Cardiac muscle cell (in vitro differentiated cells and primary cell): ENCODE data around the gene PTPRT. TPM values are rescaled to one million over a fixed set of nuclear protein-coding genes. Genes with fewer than 3 reads are reported as not detected.

Source experiments
- DNase-seq, 2 donors: peaks; one replicate each; pipeline versions ENCODE4 v3.0.0 to v3.0.0-alpha.2; 2010 to 2017; ENCODE audit warnings: low read depth in 1 of 2, low spot score in 1 of 2
- H3K27ac ChIP-seq: fragments of 200-600 bp; sonication (generic); 2 replicates; pipeline ENCODE4 v1.5.1; 2016
- H3K27me3 ChIP-seq: fragments of 200-600 bp; sonication (generic); 2 replicates; pipeline ENCODE4 v1.6.0; 2016; ENCODE audit warnings: control low read depth
- H3K36me3 ChIP-seq: fragments of 200-600 bp; sonication (generic); 2 replicates; pipeline ENCODE4 v1.5.1; 2016; ENCODE audit warnings: control low read depth
- H3K4me1 ChIP-seq: fragments of 200-600 bp; sonication (generic); 2 replicates; pipeline ENCODE4 v1.8.1; 2017; ENCODE audit warnings: low read depth, mild to moderate bottlenecking, mixed run types
- H3K4me3 ChIP-seq: fragments of 200-600 bp; sonication (generic); 2 replicates; pipeline ENCODE4 v1.5.1; 2016; ENCODE audit warnings: mild to moderate bottlenecking
- H3K9me3 ChIP-seq: fragments of 200-600 bp; sonication (generic); 2 replicates; pipeline ENCODE4 v1.5.1; 2017; ENCODE audit warnings: low read depth, mild to moderate bottlenecking, control low read depth
- polyA plus RNA-seq: library from polyadenylated mRNA; unstranded; fragments of >200 nt; fragmentation: Nextera tagmentation; extraction: Ambion mirVana; gene quantifications from 2 replicates; pipeline ENCODE4 v1.2.1, GENCODE V29; 2016
- total RNA-seq: library from RNA; depleted of rRNA; stranded (reverse); fragments of >200 nt; gene quantifications from 2 replicates; pipeline ENCODE4 v1.2.3, GENCODE V29; 2016
- TF ChIP-seq, protein P1 (sequence below): IDR thresholded peaks from 2 replicates; pipeline ENCODE4 v1.5.1; 2012; ENCODE audit warnings: low read depth, mild to moderate bottlenecking, low read length

Gene PTPRT
- total and polyA plus RNA-seq, 2 experiments from 2014 or later = 0.30 to 1.4 TPM

DNA sequence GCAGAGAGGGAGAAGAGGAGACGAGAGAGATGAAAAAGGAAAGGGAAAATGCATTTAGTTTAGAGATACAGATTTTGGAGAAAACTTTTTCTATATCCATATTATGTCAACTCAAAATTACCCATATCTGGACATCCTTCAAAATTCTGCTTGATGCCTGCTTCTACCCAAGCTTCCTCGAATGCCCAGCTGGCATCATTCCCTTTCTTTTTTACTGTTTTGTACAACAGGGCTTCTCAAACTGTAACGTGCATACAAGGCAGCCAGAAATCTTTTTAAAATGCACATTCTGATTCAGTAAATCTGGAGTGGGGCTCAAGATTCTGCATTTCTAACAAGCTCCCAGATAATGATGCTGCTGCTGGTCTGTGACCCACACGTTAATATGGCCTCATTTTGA, 1108.8 kb downstream of the PTPRT start:
- H3K9me3 ChIP-seq = no peaks in the 10 kb centered on the region
- no peak for DNase-seq
- no peak overlapping the region for H3K27ac ChIP-seq
- TF ChIP-seq, protein P1, sequence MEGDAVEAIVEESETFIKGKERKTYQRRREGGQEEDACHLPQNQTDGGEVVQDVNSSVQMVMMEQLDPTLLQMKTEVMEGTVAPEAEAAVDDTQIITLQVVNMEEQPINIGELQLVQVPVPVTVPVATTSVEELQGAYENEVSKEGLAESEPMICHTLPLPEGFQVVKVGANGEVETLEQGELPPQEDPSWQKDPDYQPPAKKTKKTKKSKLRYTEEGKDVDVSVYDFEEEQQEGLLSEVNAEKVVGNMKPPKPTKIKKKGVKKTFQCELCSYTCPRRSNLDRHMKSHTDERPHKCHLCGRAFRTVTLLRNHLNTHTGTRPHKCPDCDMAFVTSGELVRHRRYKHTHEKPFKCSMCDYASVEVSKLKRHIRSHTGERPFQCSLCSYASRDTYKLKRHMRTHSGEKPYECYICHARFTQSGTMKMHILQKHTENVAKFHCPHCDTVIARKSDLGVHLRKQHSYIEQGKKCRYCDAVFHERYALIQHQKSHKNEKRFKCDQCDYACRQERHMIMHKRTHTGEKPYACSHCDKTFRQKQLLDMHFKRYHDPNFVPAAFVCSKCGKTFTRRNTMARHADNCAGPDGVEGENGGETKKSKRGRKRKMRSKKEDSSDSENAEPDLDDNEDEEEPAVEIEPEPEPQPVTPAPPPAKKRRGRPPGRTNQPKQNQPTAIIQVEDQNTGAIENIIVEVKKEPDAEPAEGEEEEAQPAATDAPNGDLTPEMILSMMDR = no peak
- no peaks in the 10 kb centered on the region for H3K36me3 ChIP-seq
- no peak overlapping the region for H3K4me3 ChIP-seq
- H3K27me3 ChIP-seq = no peaks in the 10 kb centered on the region
- no peaks in the 10 kb centered on the region for H3K4me1 ChIP-seq

DNA sequence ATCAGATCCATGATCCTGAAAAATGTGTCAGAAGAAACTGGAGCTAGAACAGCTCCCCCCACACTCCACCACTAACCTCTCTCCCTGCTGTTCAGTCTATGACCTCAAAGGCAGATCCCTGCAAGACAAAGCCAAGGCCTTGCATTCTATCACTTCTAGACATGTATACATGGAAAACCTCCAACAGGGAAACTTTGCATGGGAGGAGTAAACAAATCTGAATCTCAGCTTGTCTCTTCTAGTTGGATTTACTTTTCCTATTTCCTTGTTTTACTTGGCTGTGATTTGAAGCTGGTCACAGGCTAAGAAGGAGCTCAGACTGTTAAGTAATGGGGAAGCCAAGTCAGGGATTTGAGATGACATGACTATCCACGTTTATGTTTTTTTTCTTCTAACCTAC, 1114.8 kb downstream of the PTPRT start:
- H3K27ac ChIP-seq = no peak overlapping the region
- H3K4me1 ChIP-seq = no peaks in the 10 kb centered on the region
- H3K36me3 ChIP-seq = no peaks in the 10 kb centered on the region
- TF ChIP-seq, protein P1 = no peak
- H3K27me3 ChIP-seq = no peaks in the 10 kb centered on the region
- H3K4me3 ChIP-seq = no peak overlapping the region
- no peak for DNase-seq
- no peaks in the 10 kb centered on the region for H3K9me3 ChIP-seq

DNA sequence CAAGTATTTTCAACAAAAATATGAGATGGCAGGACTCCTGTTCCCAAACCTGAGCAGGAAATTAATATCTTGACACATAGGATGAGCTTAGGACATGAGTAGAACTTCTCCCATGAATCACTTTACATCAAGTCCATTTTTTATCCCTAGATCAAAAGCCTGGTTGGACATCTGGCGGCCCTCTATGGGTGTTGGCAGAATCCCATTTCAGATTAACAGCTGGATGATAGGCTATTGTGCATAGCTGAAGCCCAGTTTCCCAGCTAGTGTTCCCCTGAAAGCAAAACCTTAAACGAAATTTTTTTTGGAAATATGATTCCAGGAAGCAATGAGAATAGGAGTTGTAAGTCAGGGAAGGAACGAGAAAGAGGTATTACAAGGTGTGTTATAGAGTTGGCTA, 1122.1 kb downstream of the PTPRT start:
- H3K4me3 ChIP-seq = no peak overlapping the region

DNA sequence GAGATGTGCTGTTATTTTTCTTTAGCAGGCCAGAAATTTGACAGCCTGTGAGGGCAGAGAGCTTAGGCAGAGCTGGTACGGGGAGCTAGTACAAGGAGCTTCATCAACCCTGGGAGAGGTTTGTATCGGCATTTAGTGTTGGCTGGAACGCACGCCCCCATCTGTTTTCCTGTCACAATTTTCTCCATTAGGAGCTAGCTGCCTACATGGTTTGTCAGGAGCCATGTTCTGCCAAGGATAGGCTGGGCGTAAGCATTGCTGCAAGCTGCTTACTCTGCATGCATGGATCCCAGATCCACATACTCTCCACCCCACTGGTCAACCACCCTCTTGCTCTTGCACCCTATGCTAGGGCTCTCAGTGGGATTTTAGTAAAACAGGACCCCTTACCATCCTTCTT, 1122.5 kb downstream of the PTPRT start:
- H3K9me3 ChIP-seq = no peaks in the 10 kb centered on the region
- TF ChIP-seq, protein P1 = no peak
- no peak for DNase-seq
- no peak overlapping the region for H3K27ac ChIP-seq
- H3K36me3 ChIP-seq = no peaks in the 10 kb centered on the region
- no peak overlapping the region for H3K4me3 ChIP-seq
- no peaks in the 10 kb centered on the region for H3K27me3 ChIP-seq
- H3K4me1 ChIP-seq = no peaks in the 10 kb centered on the region

More for the DNA sequence above, 1122.1 kb downstream of the PTPRT start:
- no peaks in the 10 kb centered on the region for H3K36me3 ChIP-seq
- H3K27ac ChIP-seq = no peak overlapping the region
- no peaks in the 10 kb centered on the region for H3K4me1 ChIP-seq
- no peaks in the 10 kb centered on the region for H3K27me3 ChIP-seq
- TF ChIP-seq, protein P1 = no peak
- no peaks in the 10 kb centered on the region for H3K9me3 ChIP-seq
- DNase-seq = no peak

DNA sequence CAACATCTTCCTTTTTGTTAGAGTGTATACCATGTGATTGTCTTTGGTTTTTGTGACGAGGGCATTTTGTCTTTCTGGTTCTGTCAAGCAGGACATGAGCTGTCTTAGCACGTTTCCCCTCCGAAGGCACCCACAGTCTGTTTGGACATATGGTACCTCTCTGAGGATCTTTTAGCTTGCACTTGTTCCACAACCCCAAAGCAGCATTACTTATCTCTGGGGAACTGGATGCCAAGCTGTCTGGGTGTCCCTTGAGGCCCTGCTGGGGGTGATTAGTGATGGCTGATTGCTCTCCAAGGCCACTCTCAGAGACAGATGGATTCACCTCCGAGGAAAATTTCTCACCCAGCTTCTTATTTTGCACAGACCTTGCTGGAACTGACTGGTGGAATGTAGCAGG, 1126.6 kb downstream of the PTPRT start:
- H3K36me3 ChIP-seq = no peaks in the 10 kb centered on the region
- DNase-seq = no peak
- H3K4me1 ChIP-seq = no peaks in the 10 kb centered on the region
- TF ChIP-seq, protein P1 = no peak
- H3K27me3 ChIP-seq = no peaks in the 10 kb centered on the region
- no peaks in the 10 kb centered on the region for H3K9me3 ChIP-seq
- no peak overlapping the region for H3K4me3 ChIP-seq
- H3K27ac ChIP-seq = no peak overlapping the region

DNA sequence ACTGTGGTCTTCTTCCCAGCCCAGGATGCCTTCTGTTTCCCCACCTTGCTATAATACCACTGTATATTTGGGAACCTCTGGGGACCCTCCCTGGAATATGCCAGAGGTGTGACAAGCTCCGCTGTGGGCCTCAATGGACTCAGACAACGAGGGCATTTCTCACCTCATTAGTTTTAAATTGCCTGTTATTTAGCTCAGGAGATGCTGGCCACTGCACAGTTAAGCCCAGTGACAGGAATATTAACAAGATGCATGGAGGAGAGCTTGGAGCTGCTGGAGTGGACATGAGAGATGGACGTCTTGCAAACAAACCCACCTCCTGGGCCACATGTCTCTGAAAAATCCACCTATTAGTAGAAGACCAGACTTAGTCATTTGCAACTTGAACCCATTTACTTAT, 1136.4 kb downstream of the PTPRT start:
- no peaks in the 10 kb centered on the region for H3K27me3 ChIP-seq
- DNase-seq = no peak
- TF ChIP-seq, protein P1 = no peak

More for the DNA sequence above, 1136.4 kb downstream of the PTPRT start:
- Histone ChIP-seq H3K4me3 (no peak overlapping the region), H3K36me3 (no peaks in the 10 kb centered on the region), H3K4me1 (no peaks in the 10 kb centered on the region), H3K27ac (no peak overlapping the region), H3K9me3 (no peaks in the 10 kb centered on the region)
